Upper lobe of left lung (tissue), 6 donors: ENCODE data around the gene IDS. TPM values are rescaled to one million over a fixed set of nuclear protein-coding genes. Genes with fewer than 3 reads are reported as not detected.
"Not testable (repeated sequence)": the region's sequence is repeated elsewhere in the genome, so short reads cannot be mapped to it uniquely, and the experiment has no call there.

Experiments used
- ATAC-seq, 2 donors: fragments of 200-7000 bp; cut with Tn5 transposase; one replicate each; pipeline ENCODE4 v1.9.1; 2022; ENCODE audit warnings: mild to moderate bottlenecking in 2 of 2, moderate library complexity in 2 of 2; ENCODE audit not compliant: low FRiP score in 2 of 2
- DNase-seq, 2 donors: peaks; one replicate each; pipeline ENCODE4 v3.0.0-alpha.2; 2019 to 2020
- H3K27ac ChIP-seq, 4 donors: fragments of 200-600 bp; sonication (generic); one replicate each; pipeline ENCODE4 v1.5.1; 2016 to 2019
- H3K27me3 ChIP-seq, 4 donors: fragments of 200-600 bp; sonication (generic); one replicate each; pipeline ENCODE4 v1.5.1; 2017 to 2019
- H3K36me3 ChIP-seq, 4 donors: fragments of 200-600 bp; sonication (generic); one replicate each; pipeline ENCODE4 v1.5.1; 2016 to 2019
- H3K4me1 ChIP-seq, 4 donors: fragments of 200-600 bp; sonication (generic); one replicate each; pipeline ENCODE4 v1.5.1; 2018 to 2019
- H3K4me3 ChIP-seq, 4 donors: fragments of 200-600 bp; sonication (generic); one replicate each; pipeline ENCODE4 v1.5.1; 2017 to 2019; ENCODE audit warnings: mild to moderate bottlenecking in 2 of 4, moderate library complexity in 1 of 4
- H3K9me3 ChIP-seq, 4 donors: fragments of 200-600 bp; sonication (generic); one replicate each; pipeline ENCODE4 v1.5.1; 2018 to 2019
- EP300 ChIP-seq, 4 donors: sonication (generic); formaldehyde crosslinking; IDR thresholded peaks; one replicate each; pipeline ENCODE4 v1.5.1; 2017; ENCODE audit warnings: antibody characterized with exemption in 4 of 4, control low read depth in 2 of 4
- POLR2A ChIP-seq, 4 donors: fragments of 450-650 bp; IDR thresholded peaks; one replicate each; pipeline ENCODE4 v1.5.1; 2016 to 2017; ENCODE audit warnings: antibody characterized with exemption in 4 of 4, mild to moderate bottlenecking in 2 of 4
- POLR2AphosphoS5 ChIP-seq, 2 donors: sonication (generic); formaldehyde crosslinking; IDR thresholded peaks; one replicate each; pipeline ENCODE4 v1.5.1; 2017; ENCODE audit warnings: antibody characterized with exemption in 2 of 2
- WGBS, 2 donors: methylation state at CpG; one replicate each; pipeline ENCODE4 v1.1.5; 2017 to 2018; 5-methylcytosine and 5-hydroxymethylcytosine counted together
- total RNA-seq, 6 donors: library from RNA; depleted of rRNA in 4 of 6; stranded (reverse); fragments of >200 nt in 4 of 6; gene quantifications; one replicate each; pipeline versions ENCODE4 v1.1.0 to v1.2.1, GENCODE V29; 2016 to 2021
- TF ChIP-seq, protein P1 (sequence below), 6 experiments: fragments of 450-650 bp in 4 of 6; fragments of 200-600 bp in 2 of 6; sonication (generic) in 2 of 6; IDR thresholded peaks; one replicate each; pipeline ENCODE4 v1.5.1; 2016 to 2019; ENCODE audit warnings: antibody characterized with exemption in 6 of 6
- donor health status: DM: no; HTN: no; CAD: no; lungs with moderate emphysema.
- donor health status: DM: no; HTN: yes; CAD: no; lungs with severe emphysema.

Gene IDS
- total RNA-seq, 6 donors from 2014 or later = 77.5 to 130 (median 97.5) TPM

DNA sequence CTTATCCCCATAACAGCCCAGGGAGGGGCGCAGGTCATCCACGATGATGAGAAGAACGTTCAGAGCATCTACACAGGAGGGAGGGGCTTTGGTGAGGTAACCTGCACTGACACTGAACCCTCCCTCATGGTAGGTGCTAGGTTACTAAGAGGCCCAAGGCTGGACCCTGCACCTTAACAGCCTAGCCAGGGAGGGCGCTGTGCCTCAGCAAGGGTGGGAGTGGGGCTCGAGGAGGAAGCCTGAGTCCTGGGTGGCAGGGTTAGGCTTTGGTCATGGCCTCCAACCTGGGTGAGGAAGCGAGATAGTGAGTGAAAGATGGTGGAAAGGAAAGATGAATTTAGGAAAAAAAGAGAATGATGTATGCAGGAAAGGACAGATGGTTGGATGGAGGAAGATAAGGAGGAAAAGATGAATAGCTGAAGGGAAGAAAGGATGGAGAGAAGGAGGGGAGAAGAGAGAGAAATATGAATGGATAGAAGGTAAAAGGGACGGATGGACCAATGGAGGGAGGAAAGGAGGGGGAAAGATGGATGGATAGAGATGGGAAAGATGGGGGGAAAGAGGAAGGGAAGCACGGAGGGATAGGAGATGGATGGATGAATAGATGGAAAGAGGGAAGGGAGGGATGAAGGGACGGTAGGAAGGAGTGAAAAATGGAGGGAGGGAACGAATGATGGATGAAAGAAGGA, 736 bp downstream of the IDS start:
- Histone ChIP-seq H3K27me3 (no peaks in the 10 kb centered on the region), H3K27ac (peak overlapping the region; percentile 87 to 93 (median 90)), H3K4me1 (peaks cover 0 to 7% (median 4%) of the 10 kb centered on the region in 4 donors), H3K36me3 (peaks cover 0 to 24% (median 0%) of the 10 kb centered on the region in 4 donors), H3K4me3 (peak overlapping the region; percentile 34 to 73 (median 65)), H3K9me3 (no peaks in the 10 kb centered on the region)
- peak in 1 of 2 donors; percentile 49 for DNase-seq
- peak; percentile 37 to 64 for ATAC-seq
- 36 to 54% methylated on average over 8 to 10 of the region's 10 CpGs for WGBS, 2 donors
- no peak for TF ChIP-seq POLR2AphosphoS5 (IDR thresholded peaks at IDR 0.05)
- TF ChIP-seq, protein P1, sequence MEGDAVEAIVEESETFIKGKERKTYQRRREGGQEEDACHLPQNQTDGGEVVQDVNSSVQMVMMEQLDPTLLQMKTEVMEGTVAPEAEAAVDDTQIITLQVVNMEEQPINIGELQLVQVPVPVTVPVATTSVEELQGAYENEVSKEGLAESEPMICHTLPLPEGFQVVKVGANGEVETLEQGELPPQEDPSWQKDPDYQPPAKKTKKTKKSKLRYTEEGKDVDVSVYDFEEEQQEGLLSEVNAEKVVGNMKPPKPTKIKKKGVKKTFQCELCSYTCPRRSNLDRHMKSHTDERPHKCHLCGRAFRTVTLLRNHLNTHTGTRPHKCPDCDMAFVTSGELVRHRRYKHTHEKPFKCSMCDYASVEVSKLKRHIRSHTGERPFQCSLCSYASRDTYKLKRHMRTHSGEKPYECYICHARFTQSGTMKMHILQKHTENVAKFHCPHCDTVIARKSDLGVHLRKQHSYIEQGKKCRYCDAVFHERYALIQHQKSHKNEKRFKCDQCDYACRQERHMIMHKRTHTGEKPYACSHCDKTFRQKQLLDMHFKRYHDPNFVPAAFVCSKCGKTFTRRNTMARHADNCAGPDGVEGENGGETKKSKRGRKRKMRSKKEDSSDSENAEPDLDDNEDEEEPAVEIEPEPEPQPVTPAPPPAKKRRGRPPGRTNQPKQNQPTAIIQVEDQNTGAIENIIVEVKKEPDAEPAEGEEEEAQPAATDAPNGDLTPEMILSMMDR (IDR thresholded peaks at IDR 0.05) = peak in 5 of 6 experiments; percentile 11 to 46 (median 13)

GRCh38 chrX:149503446-149503845, 1.7 kb downstream of the IDS start:
- H3K27ac ChIP-seq = peak overlapping the region in 2 of 4 donors; percentile 34 to 91
- ATAC-seq = peak; percentile 67 to 88
- H3K4me1 ChIP-seq, H3K9me3 ChIP-seq, H3K27me3 ChIP-seq: not testable (repeated sequence)
- H3K4me3 ChIP-seq = peak overlapping the region in 2 of 4 donors; percentile 63 to 73
- 74% methylated on average over 3 of the region's 10 CpGs; no CpG with 5 or more reads in 1 of the 2 donors for WGBS, 2 donors
- DNase-seq = peak; percentile 37 to 49
- H3K36me3 ChIP-seq = peaks cover 0 to 24% (median 3%) of the 10 kb centered on the region in 4 donors

DNA sequence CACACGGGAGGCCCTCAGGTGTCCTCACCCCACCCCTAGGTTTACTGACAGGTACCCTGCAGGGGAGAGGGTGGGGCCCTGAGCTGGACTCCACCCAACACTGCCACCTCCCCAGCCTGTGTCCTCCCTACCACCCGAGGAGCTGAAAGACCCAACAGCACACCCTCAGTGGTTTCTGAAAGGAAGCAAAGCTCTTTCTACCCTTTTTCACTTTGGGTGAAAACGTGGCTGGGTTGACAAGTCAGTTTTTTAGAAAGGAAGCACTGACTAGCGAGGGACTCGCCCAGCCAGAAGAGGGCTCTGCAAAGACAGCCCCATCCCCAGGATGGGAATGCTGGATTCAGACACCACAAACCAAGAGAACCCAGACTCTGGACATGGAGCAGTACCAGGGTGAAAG, 2.2 kb downstream of the IDS start:
- WGBS, 2 donors = 65% methylated on average over 5 of the region's 5 CpGs; no CpG with 5 or more reads in 1 of the 2 donors
- DNase-seq, H3K4me1 ChIP-seq, H3K9me3 ChIP-seq, H3K27me3 ChIP-seq, ATAC-seq, H3K27ac ChIP-seq: not testable (repeated sequence)
- Histone ChIP-seq H3K4me3 (peak overlapping the region in 1 of 4 donors; percentile 14), H3K36me3 (peaks cover 0 to 26% (median 4%) of the 10 kb centered on the region in 4 donors)

GRCh38 chrX:149499766-149500165, 5.3 kb downstream of the IDS start:
- peaks cover 0 to 7% (median 2%) of the 10 kb centered on the region in 4 donors for H3K4me1 ChIP-seq
- no peak overlapping the region for H3K4me3 ChIP-seq
- WGBS, 2 donors = 66 to 90% methylated on average over 5 of the region's 5 CpGs
- H3K27ac ChIP-seq = no peak overlapping the region
- DNase-seq = no peak
- no peak for ATAC-seq
- H3K27me3 ChIP-seq = no peaks in the 10 kb centered on the region
- TF ChIP-seq, protein P1 (IDR thresholded peaks at IDR 0.05) = no peak
- no peak for TF ChIP-seq POLR2AphosphoS5 (IDR thresholded peaks at IDR 0.05)
- no peak for TF ChIP-seq POLR2A (IDR thresholded peaks at IDR 0.05)
- TF ChIP-seq EP300 (IDR thresholded peaks at IDR 0.05) = no peak
- H3K36me3 ChIP-seq = peaks cover 3 to 57% (median 21%) of the 10 kb centered on the region in 4 donors
- no peaks in the 10 kb centered on the region for H3K9me3 ChIP-seq

DNA sequence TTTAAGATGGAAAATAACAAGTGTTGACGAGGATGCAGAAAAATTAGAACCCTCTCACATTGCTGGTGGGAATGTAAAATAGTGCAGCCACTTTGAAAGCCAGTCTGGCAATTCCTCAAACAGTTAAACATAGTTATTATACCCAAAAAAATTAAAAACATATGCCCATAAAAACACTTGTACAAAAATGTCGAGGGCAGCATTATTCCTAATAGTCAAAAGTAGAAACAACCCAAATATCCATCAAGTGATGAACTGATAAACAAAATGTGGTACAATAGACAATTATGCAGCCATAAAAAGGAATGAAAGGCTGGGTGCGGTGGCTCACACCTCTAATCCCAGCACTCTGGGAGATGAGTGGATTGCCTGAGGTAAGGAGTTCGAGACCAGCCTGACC, 6.3 kb downstream of the IDS start:
- no peak overlapping the region for H3K27ac ChIP-seq
- H3K4me3 ChIP-seq = no peak overlapping the region
- DNase-seq (no peak), ATAC-seq (no peak)
- H3K27me3 ChIP-seq = no peaks in the 10 kb centered on the region
- H3K9me3 ChIP-seq = no peaks in the 10 kb centered on the region
- H3K4me1 ChIP-seq = no peaks in the 10 kb centered on the region
- peaks cover 3 to 64% (median 25%) of the 10 kb centered on the region in 4 donors for H3K36me3 ChIP-seq
- TF ChIP-seq POLR2A (IDR thresholded peaks at IDR 0.05) = no peak
- TF ChIP-seq, protein P1 (IDR thresholded peaks at IDR 0.05) = no peak
- TF ChIP-seq EP300 (IDR thresholded peaks at IDR 0.05) = no peak
- TF ChIP-seq POLR2AphosphoS5 (IDR thresholded peaks at IDR 0.05) = no peak
- WGBS, 2 donors = 79 to 98% methylated on average over 4 of the region's 4 CpGs

DNA sequence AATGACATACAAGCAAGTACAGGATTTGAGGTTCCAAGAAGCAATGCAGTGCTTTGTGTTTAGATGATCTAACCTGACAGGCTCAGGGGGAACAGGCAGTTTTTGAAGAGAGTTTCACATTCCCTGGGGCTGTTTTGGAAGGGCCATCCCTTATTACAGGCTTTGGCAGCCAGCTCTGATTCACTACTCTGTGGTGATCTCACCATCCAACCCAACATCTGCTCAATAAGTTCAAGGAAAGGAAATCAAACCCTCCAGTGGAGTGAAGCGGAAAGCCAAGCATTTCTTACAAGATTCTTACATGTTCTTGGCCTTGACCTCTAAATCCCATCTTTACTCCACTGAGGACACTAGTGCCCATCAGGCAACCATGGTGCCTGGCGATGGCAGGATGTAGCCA, 7.5 kb downstream of the IDS start:
- WGBS, 2 donors = 80 to 100% methylated on average over 2 of the region's 2 CpGs
- Histone ChIP-seq H3K27ac (no peak overlapping the region), H3K27me3 (no peaks in the 10 kb centered on the region), H3K9me3 (no peaks in the 10 kb centered on the region), H3K36me3 (peaks cover 3 to 75% (median 31%) of the 10 kb centered on the region in 4 donors), H3K4me1 (no peaks in the 10 kb centered on the region), H3K4me3 (no peak overlapping the region)
- TF ChIP-seq POLR2A (IDR thresholded peaks at IDR 0.05) (no peak), POLR2AphosphoS5 (IDR thresholded peaks at IDR 0.05) (no peak), EP300 (IDR thresholded peaks at IDR 0.05) (no peak)
- TF ChIP-seq, protein P1 (IDR thresholded peaks at IDR 0.05) = no peak
- DNase-seq (no peak), ATAC-seq (peak in 1 of 2 donors; percentile 53)
